ENCODE results near the gene PHACTR3. TPM values are rescaled to one million over a fixed set of nuclear protein-coding genes. Genes with fewer than 3 reads are reported as not detected.

PHACTR3 gene
- total RNA-seq, 2 experiments from 2014 or later: not detected

GRCh38 chr20:59744756-59745155, 140.4 kb downstream of the PHACTR3 start:
- intact Hi-C loops (cut with micrococcal nuclease): no loop called here
- POLR2A ChIA-PET: no interaction called here
- no peak for DNase-seq
- no peak overlapping the region for H3K27ac Mint-ChIP-seq
- no peaks in the 10 kb centered on the region for H3K4me1 Mint-ChIP-seq (ENCODE audit: low read depth)
- CTCF ChIA-PET: no interaction called here
- H3K27me3 Mint-ChIP-seq: no peaks in the 10 kb centered on the region
- no peaks in the 10 kb centered on the region for H3K36me3 Mint-ChIP-seq
- H3K4me3 Mint-ChIP-seq: no peak overlapping the region
- no peaks in the 10 kb centered on the region for H3K9me3 Mint-ChIP-seq

- Mint-ChIP-seq H3K9me3 (no peaks in the 10 kb centered on the region), H3K36me3 (no peaks in the 10 kb centered on the region), H3K4me3 (no peak overlapping the region), H3K4me1 (ENCODE audit: low read depth) (no peaks in the 10 kb centered on the region), H3K27me3 (no peaks in the 10 kb centered on the region), H3K27ac (no peak overlapping the region)
- ChIA-PET POLR2A (no interaction called here), CTCF (no interaction called here)
- no peak for DNase-seq
- intact Hi-C loops (cut with micrococcal nuclease): no loop called here
Observed at GRCh38 chr20:59745201-59745600, 140.9 kb downstream of the PHACTR3 start.

GRCh38 chr20:59745716-59746115, 141.4 kb downstream of the PHACTR3 start:
- H3K4me3 Mint-ChIP-seq: no peak overlapping the region
- CTCF ChIA-PET: no interaction called here
- intact Hi-C loops (cut with micrococcal nuclease): no loop called here
- H3K9me3 Mint-ChIP-seq: no peaks in the 10 kb centered on the region
- no peak for DNase-seq
- no peaks in the 10 kb centered on the region for H3K27me3 Mint-ChIP-seq
- H3K36me3 Mint-ChIP-seq: no peaks in the 10 kb centered on the region
- H3K27ac Mint-ChIP-seq: no peak overlapping the region
- H3K4me1 Mint-ChIP-seq (ENCODE audit: low read depth): no peaks in the 10 kb centered on the region
- POLR2A ChIA-PET: no interaction called here

GRCh38 chr20:59746155-59746554, 141.8 kb downstream of the PHACTR3 start:
- ChIA-PET CTCF (no interaction called here), POLR2A (no interaction called here)
- Mint-ChIP-seq H3K4me3 (no peak overlapping the region), H3K4me1 (ENCODE audit: low read depth) (no peaks in the 10 kb centered on the region), H3K27ac (no peak overlapping the region), H3K36me3 (no peaks in the 10 kb centered on the region), H3K9me3 (no peaks in the 10 kb centered on the region), H3K27me3 (no peaks in the 10 kb centered on the region)
- DNase-seq: no peak
- intact Hi-C loops (cut with micrococcal nuclease): no loop called here

- ChIA-PET CTCF (interaction anchor here (1.0 kb wide), 1 partner anchor 80 kb away, joined by 3 read pairs; no protein-coding TSS in a partner anchor), POLR2A (no interaction called here)
- Mint-ChIP-seq H3K4me1 (ENCODE audit: low read depth) (no peaks in the 10 kb centered on the region), H3K27me3 (peaks cover 4% of the 10 kb centered on the region), H3K9me3 (no peaks in the 10 kb centered on the region), H3K4me3 (no peak overlapping the region), H3K36me3 (no peaks in the 10 kb centered on the region), H3K27ac (no peak overlapping the region)
- intact Hi-C loops (cut with micrococcal nuclease): no loop called here
- no peak for DNase-seq
Observed at GRCh38 chr20:59747671-59748515, 143.6 kb downstream of the PHACTR3 start.

GRCh38 chr20:59748619-59749191, 144.4 kb downstream of the PHACTR3 start:
- ChIA-PET CTCF (interaction anchor here (0.7 to 1.1 kb wide), 3 partner anchors 80 to 178 kb away, joined by 3 read pairs; no protein-coding TSS in a partner anchor), POLR2A (no interaction called here)
- H3K27ac Mint-ChIP-seq: no peak overlapping the region

GRCh38 chr20:59749301-59749700, 145.0 kb downstream of the PHACTR3 start:
- POLR2A ChIA-PET: no interaction called here

More at GRCh38 chr20:59748619-59749191, 144.4 kb downstream of the PHACTR3 start:
- Mint-ChIP-seq H3K36me3 (no peaks in the 10 kb centered on the region), H3K4me1 (ENCODE audit: low read depth) (no peaks in the 10 kb centered on the region), H3K27me3 (peaks cover 4% of the 10 kb centered on the region), H3K9me3 (no peaks in the 10 kb centered on the region), H3K4me3 (no peak overlapping the region)
- DNase-seq: no peak
- intact Hi-C loops (cut with micrococcal nuclease): no loop called here

GRCh38 chr20:59750209-59750840, 146.0 kb downstream of the PHACTR3 start:
- intact Hi-C loops (cut with micrococcal nuclease): loop anchor here (2.0 kb wide), 1 partner anchor 152 kb away; no protein-coding TSS in a partner anchor
- Mint-ChIP-seq H3K36me3 (no peaks in the 10 kb centered on the region), H3K27me3 (peaks cover 4% of the 10 kb centered on the region), H3K9me3 (no peaks in the 10 kb centered on the region), H3K4me1 (ENCODE audit: low read depth) (no peaks in the 10 kb centered on the region), H3K4me3 (no peak overlapping the region), H3K27ac (no peak overlapping the region)
- ChIA-PET CTCF (no interaction called here), POLR2A (no interaction called here)
- no peak for DNase-seq

More at GRCh38 chr20:59749301-59749700, 145.0 kb downstream of the PHACTR3 start:
- Mint-ChIP-seq H3K27ac (no peak overlapping the region), H3K4me1 (ENCODE audit: low read depth) (no peaks in the 10 kb centered on the region), H3K36me3 (no peaks in the 10 kb centered on the region), H3K4me3 (no peak overlapping the region), H3K9me3 (no peaks in the 10 kb centered on the region), H3K27me3 (peaks cover 4% of the 10 kb centered on the region)
- CTCF ChIA-PET: interaction anchor here (0.7 to 1.1 kb wide), 3 partner anchors 81 to 178 kb away, joined by 3 read pairs; no protein-coding TSS in a partner anchor
- no peak for DNase-seq
- intact Hi-C loops (cut with micrococcal nuclease): no loop called here

GRCh38 chr20:59751075-59751711, 146.9 kb downstream of the PHACTR3 start:
- intact Hi-C loops (cut with micrococcal nuclease): loop anchor here (2.0 kb wide), 1 partner anchor 152 kb away; no protein-coding TSS in a partner anchor
- Mint-ChIP-seq H3K4me3 (no peak overlapping the region), H3K27me3 (peaks cover 6% of the 10 kb centered on the region), H3K27ac (no peak overlapping the region), H3K9me3 (no peaks in the 10 kb centered on the region), H3K4me1 (ENCODE audit: low read depth) (no peaks in the 10 kb centered on the region), H3K36me3 (no peaks in the 10 kb centered on the region)
- POLR2A ChIA-PET: no interaction called here
- DNase-seq: peak; percentile 58
- CTCF ChIA-PET: no interaction called here

GRCh38 chr20:59752101-59752586, 147.8 kb downstream of the PHACTR3 start:
- Mint-ChIP-seq H3K4me3 (no peak overlapping the region), H3K4me1 (ENCODE audit: low read depth) (no peaks in the 10 kb centered on the region), H3K9me3 (no peaks in the 10 kb centered on the region), H3K27me3 (peaks cover 6% of the 10 kb centered on the region), H3K27ac (no peak overlapping the region), H3K36me3 (no peaks in the 10 kb centered on the region)
- DNase-seq: no peak
- intact Hi-C loops (cut with micrococcal nuclease): no loop called here
- POLR2A ChIA-PET: no interaction called here
- CTCF ChIA-PET: no interaction called here

GRCh38 chr20:59752704-59753460, 148.5 kb downstream of the PHACTR3 start:
- CTCF ChIA-PET: no interaction called here
- H3K4me3 Mint-ChIP-seq: no peak overlapping the region
- no peak for DNase-seq
- no peak overlapping the region for H3K27ac Mint-ChIP-seq
- no peaks in the 10 kb centered on the region for H3K36me3 Mint-ChIP-seq
- POLR2A ChIA-PET: no interaction called here
- intact Hi-C loops (cut with micrococcal nuclease): no loop called here
- H3K4me1 Mint-ChIP-seq (ENCODE audit: low read depth): no peaks in the 10 kb centered on the region
- no peaks in the 10 kb centered on the region for H3K9me3 Mint-ChIP-seq
- peaks cover 6% of the 10 kb centered on the region for H3K27me3 Mint-ChIP-seq
